HUDEP-2 (cell line): ENCODE results near the gene CELSR3.

Source experiments
- DNase-seq, 76 experiments: peaks; one replicate each; lab custom pipeline; 2025; ENCODE audit not compliant: unreplicated experiment in 76 of 76; lab: John Stamatoyannopoulos, UW

The CELSR3 gene

DNA sequence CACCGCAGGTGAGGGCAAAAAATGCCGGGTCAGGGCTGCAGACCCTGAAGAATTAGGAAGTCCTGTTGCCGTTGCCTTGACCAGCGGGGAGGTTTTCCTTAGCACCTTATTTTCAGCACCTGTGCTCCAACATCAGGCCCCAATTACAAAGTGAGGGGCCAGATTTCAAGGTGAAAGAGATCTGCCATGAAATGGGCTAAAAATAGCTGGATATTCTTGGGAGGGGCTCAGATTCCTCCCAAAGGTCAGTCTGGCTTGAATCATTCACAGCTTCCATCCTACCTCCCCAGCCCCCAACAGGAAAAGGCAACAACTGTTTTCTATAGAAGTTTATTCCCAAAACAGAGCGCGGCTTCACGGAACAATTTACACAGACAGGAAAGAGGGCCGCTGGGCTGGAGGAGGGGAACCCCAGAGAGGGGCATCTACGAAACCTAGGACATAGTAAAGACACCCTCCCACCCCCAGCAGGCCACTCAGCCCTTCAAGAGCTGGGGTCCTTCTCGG lies 26.5 kb downstream of the CELSR3 start:
- no peak for DNase-seq

DNA sequence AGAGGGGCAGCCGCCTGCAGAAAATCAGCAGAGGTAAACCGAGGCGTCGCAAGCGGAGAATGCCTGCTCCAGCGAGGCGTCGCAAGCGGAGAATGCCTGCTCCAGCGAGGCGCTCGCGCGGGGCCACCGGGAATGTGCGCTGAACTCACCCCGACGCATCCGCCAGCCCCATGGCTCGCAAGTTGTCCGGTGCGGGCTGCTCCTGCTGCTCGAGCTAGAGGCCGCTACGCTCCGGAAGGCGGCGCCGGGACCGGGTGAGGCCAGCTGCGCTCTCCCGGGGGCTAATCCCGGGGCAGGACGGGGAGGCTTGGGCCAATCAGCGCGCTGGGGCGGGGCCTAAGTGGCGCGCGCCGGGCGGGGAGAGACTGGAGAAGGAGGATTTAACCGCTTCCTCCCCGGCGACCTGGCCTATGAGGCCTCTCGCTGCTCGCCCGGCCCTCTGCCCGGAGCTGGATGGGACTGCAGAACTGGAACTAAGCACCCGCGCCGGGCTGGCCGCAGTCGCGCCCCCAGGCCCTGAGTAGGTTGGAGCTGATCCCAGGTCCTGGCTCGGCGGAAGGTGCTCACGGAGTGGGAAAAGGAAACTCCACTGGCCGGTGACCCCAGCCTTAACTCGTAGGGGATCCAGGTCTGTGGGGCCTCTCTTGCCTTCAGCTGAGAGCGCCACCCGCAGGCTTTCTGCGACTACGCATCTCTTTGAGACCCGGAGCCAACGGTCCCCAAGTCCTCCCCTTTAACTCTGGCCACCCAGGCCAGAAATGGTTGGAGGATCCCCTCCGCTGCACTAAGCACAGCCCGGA lies 27.3 kb downstream of the CELSR3 start, which contains the start of gene SLC26A6:
Gene SLC26A6 (minus strand): TSS at position 240 of the 800 bp plus-strand sequence. CDS start 68 bp downstream, at position 172.
- DNase-seq = peak; percentile 53 to 97 (median 92)

DNA sequence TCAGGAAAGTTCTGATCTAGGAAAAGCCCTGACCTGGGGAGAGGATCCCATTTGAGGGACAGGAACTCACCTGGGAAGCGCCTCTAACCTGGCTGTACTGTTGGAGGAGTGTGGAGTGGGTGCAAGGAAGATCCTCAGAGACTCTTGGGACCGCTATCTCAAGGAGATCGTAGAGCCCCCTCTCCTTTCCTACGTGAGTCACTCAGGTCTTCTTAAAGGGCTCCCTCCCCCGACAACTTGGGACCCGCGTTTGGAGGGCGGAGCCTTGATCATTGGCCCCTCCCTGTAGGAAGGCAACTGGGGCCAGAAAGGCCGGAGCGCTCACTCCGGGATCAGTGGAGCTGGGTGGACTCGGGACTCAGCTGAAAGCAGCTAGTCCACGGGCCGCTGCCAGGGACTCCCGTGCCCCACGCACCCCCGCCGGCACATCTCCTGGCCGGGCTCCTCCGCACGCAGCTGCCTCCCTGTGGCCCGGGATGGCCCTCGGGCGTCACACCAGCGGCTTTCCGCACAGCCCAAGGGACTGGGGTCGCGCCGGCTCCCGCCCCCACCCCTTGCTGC lies 27.9 kb downstream of the CELSR3 start:
- peak in 59 of 76 experiments; percentile 5 to 66 (median 38) for DNase-seq

DNA sequence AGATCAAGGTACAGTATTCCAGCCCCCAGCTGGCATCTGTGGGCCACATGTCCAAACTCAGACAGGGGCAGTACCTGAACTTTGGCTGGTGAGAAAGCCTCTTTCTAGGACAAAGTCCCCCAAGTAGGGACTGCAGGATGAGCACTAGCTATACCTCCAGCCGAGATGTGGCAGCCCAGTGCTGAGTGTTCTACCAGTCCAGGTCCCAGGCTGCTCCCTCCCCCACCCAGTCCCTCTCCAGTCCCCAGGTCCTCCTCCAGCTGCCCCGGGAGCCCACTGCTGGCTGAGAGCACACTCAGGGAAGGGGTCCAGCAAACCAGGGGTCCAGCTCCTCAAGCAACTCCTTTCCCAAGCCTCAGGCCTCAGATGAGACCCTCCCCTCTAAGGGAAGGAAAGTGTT lies 28.9 kb downstream of the CELSR3 start:
- DNase-seq = no peak

DNA sequence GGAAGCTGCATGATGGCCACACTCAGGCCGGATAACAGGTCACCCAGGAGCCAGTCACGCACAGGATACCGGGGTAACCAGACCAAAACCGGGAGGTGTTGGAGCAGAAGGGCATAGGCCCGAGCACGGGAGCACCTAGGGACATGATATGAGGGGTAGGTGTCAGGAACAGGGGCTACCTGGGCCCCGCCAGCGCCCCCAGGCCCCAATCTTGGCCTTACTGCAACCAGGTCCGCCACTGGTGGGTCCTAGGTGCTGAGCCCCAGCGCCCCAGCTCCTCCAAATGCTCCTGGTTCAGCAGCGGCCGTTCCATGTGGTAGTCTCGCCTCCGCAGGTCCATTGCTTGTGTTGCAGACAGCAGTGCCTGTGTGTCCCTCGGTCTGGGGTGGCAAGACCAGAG lies 29.4 kb downstream of the CELSR3 start:
- no peak for DNase-seq

DNA sequence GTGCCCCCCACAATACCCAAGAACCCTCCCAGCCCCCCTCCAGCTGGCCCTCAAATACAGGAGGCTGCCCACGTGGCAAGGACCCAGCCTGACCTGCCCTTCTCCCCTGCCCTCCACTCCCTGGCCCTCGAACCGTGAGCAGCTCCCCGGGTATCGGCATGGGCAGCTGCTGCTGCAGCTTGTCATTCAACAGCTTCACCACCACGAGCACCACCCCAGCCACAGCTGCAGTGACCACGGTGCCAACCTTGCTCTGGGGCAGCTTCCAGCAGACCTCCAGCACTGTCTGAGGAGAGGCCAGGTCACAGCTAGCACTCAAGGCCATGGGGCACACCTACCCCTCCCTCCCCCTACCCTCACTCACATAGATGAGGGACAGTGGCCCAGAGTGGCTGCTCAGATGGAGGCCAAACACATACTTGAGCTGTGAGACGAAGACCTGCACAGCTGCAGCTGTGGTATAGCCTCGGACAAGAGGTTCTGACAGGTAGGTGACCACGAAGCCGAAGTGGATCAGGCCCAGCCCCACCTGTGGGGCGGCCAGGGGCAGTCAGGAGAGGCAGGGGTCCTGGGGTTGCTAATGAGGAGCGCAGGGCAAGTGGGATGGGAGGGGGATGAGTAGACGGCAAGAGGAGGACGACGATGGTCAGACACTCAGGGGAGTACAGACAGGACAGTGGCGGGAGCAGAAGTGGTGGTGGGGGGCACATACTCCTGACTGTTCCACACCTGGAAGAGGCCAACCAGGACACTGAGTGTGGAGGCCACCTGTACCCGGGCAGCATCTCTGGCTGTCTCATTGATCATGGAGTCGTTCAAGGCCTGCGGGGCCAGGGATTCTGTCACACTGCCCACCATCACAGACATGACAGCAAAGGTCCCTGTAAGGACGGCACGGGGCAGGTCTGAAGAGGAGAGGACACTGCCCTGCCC lies 30.9 kb downstream of the CELSR3 start:
- no peak for DNase-seq

DNA sequence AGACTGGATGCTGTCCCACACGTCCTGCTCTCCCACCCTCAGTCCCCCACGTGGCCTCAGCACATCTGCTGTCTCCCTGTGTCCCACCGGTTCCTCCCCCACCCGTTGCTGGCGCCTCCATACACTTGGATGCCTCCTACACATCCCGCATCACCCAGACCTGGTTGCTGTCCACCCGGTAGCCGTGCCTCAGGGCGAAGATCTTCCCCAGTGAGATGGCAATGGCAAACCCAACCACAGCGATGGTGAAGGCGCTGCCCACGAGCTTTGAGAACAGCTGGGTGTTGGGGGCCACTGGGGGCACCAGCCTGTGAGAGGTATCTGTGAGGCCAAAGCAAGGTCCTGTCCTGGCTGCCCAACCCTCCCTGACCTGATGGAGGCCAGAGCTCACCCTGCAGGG lies 31.9 kb downstream of the CELSR3 start:
- no peak for DNase-seq

DNA sequence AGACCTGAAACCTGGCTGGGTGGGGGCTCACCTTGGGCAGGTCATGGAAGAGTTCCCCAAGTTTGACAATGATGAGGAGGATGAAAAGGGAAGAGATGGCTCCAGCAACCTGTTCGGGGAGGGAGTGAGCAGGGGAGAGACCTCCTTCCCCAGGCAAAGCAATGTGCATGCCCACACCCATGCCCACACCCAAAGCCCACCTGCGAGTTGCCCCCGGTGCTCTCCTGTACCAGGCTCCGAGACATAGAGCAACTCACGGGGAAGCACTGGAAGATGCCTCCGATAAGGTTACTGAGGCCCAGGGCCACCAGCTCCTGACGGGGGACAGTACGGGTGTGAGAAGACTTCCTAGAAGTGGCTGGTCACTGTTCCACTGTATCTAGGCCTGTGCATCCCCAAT lies 32.3 kb downstream of the CELSR3 start:
- DNase-seq = no peak

DNA sequence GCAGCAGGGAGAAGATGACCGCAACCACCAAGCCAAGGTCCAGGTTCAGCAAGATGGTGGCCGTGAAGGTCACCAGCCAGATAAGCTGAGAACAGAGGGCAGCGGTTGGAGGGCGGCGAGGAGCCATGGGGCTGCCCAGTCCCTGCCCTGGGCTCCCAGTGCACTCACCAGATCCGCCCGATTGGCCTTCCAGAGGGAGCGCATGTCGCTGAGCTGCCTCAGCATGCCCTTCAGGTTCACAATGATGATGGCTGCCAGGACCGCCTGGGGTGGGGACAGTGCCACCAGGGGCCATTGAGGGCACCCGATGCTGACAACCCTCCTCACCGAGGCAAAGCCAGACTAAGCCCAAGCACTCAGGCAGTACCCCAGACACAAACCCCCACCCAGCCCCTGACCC lies 32.8 kb downstream of the CELSR3 start:
- no peak for DNase-seq

DNA sequence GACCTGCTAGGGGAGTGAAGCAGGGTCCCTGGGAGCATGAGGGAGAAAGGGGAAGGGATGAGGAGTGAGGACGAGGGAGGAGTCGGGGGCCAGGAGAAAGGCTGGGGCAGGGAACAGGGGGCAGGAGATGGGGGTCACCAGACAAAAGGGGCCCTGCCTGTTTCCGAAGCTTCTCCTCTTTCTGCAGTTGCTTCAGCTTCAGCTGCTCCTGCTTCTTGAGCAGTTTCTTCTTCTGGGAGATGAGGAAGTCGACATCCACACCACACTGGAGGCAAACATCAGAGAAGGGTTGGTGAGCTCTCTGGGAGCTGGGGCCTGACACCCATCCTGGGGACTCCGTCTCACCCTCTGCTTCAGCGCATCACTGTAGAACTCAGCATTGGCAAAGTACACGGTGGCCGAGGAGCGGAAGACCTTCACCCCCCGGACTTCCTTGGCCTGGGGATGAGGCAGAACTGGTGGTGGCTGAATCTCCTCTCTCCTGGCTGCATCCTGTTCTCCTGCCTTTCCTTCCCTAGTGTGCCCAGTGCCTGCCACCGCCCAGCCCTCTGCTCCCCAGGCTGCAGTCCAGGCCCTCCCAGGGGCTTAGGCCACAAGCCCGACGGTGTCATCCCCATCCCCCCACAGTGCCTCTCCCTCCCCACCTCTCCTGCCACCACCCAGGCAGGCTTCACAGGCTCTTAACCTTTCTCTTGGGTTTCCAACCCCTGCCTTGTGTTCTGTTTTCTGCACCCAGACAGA lies 34.2 kb downstream of the CELSR3 start:
- DNase-seq = no peak

DNA sequence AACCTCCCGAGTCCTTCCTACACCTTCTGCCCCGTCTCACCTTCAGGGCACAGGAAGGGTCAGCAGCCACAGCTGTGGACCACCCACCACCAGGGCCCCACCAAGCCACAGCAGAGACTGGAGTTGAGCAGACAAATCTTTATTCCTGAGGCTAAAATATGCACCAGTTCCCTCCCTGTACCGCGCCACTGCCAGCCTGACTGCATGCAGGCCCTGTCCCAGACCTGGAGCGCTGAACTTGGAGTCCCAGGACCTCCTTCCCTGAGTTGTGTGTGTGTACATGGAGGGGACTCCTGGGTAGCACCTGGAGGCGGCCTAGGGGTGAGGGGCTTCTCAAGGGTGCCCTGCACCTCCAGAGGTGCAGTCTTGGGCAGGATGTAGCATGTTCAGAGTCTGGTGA lies 37.1 kb downstream of the CELSR3 start:
- DNase-seq = no peak

DNA sequence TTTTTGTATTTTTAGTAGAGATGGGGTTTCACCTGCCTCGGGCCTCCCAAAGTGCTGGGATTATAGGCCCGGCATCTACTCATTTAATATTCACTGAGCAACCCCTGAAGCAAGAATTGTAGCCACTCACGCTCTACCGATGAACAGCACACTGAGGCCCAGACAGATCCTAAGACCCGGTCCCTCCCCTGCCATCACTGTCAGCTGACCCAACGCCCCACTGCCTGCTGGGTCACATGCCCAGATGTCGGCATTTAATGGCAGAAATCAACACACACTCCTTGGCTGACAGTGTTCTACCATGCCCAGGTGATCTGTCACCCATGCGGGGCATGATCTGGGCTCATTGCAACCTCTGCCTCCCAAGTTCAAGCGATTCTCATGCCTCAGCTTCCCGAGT lies 37.9 kb downstream of the CELSR3 start:
- no peak for DNase-seq

DNA sequence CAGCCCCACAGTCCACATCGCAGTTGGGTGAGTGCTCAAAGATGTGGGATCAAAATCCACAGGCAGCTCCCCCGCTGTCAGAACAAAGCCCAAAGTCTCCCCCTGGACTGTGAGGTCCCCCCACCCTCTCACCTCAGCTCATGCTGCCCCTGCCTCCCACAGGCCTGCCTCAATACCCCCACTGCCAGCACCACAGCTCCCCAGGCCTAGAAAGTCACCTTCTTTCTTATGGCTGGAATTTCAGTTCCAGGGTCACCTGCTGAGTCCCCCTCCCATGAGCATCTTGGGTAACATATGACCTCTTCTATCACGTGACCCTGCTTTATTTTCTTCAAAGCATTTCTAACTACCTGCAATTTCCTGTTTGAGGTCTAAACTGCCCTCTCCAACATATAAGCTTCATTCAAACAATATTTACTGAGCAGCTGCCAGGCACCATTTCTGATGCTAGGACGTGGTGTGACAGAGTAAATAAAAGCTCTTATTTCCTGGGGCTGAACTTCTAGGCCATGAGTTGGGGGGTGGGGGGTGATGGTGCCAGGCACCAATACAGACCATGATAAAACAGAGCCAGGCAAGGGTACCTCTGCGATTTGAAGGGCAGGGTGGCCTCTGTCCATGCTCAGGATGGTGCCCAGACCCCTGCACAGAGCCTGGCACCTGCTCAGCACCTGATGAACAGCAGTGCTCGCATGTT lies 38.7 kb downstream of the CELSR3 start:
- DNase-seq = no peak

DNA sequence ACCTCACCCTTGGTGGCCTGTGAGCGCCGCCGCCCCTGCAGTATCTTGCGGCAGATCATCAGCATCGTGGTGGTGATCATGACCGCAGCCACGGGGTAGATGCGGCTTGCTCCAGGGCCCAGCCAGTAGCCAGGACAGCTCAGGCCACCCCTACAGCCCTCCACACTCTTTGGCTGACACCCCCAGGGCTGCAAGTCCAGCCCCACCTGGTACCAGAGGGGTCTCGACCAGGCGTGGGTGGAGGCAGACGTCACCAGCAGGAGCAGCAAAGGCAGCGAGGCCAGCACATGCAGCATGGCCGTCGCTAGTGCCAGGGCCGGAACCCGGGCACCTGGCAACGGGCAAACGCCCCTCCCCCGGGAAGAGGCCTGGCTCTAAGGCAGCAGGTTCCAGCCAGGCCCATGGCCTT lies 41.2 kb downstream of the CELSR3 start, which contains the start of gene TMEM89:
Gene TMEM89 (minus strand): TSS at position 309 of the 409 bp plus-strand sequence. CDS start 13 bp downstream, at position 296.
- no peak for DNase-seq

DNA sequence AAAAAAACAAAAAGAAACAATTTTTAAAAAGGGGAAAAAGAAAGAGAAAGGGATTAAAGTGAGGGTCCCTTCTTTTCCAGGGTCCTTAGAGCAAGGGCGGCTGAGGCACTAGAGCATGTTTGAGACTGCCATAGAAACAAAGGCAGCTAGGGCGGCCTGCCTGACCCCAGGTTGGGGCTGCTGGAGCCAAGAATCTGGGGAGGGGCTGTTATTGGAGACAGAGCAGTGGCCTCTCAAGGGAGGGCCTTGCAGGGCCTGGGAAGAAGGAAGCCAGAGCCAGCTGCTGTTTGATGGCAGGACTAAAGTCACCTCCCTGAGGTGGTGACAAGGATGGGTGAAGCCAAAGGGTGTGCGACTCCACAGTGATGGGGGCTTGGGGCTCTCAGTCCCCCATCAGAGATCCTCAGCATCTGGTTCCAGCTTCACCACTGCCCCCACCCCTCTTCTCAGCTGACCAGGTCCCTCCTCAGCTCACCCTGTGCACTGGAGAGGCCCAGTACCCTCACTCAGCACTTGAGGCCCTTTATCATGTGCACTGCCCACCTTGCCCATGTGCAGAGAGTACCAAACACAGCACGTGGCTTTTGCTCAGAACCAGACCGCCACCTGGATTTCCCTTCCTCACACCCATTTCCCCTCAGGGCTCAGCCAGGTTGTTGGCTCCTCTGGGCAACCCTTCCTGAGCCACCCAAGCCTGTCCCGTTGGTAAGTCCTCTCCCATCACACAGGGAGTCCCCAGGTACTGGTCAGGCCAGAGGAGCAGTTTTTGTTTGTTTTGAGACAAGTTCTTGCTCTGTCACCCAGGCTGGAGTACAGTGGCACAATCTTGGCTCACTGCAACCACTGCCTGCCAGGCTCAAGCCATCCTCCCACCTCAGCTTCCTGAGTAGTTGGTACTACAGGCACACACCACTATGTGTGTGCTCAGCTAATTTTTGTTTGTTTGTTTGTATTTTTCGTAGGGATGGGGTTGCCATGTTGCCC lies 42.9 kb downstream of the CELSR3 start:
- DNase-seq = no peak

DNA sequence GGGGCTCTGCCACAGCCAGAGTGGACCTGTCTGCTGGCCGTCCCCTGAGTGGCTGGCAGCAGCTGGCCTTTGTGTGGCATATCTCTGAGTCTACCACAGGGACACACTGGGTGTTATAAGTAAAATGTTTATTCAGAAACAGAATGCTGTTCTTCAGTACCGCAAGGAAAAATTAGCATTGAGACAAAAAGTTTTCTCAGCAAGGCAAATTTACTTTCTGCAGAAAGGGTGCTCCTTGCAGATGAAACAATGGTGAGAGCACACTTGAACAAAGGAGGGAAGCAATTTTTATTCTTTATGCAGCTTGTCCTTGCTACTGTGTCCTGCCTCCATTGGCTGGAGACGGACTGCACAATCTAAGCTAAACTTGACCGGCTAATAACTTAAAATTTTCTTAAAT lies 45.1 kb downstream of the CELSR3 start:
- DNase-seq = no peak

DNA sequence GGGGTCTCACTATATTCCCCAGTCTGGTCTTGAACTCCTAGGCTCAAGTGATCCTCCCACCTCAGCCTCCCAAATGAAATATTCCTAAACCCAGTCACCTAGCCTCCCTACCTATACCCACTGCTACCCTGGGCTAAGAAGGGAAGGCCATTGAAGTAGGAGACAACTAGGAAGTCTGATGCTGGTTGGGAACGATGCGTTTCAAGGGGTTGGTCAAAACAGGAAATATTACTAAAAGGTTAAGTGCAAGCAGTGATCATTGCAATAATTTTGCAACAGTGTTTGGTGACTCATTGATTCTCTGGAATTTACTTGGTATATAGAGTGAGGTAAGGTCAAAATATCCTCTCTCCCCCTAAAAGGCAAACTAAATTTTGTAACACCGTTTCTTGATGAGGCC lies 48.6 kb downstream of the CELSR3 start:
- DNase-seq = no peak

DNA sequence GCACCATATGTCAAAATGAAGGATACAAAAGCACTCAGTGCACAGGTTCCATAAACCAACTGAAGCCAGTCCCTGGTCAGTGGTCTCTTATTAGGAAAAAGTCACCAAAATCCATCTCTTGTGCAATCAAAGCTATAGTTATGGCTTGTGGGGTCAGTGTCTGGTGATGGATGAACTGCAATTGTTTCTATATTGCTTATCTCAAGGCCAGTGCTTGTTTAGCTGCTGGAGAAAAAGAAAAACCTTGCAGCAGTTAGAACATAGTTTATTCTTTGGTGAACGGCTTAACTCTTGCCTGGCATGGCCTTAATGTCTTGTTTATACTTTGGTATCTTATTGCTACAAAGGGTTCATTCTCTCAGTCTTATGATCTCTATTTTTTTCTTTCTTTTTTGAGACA lies 50.4 kb downstream of the CELSR3 start:
- no peak for DNase-seq
